WTC11 (cell line): ENCODE measurements around the gene CLDN6. TPM values are rescaled to one million over a fixed set of nuclear protein-coding genes. Genes with fewer than 3 reads are reported as not detected.

ENCODE experiments used
- ATF1 ChIP-seq: sonication (generic); formaldehyde crosslinking; IDR thresholded peaks from 2 replicates; pipeline ENCODE4 v1.8.1; 2023; ENCODE audit warnings: mild to moderate bottlenecking, moderate library complexity, missing genetic modification reagents
- CBFB ChIP-seq: sonication (generic); formaldehyde crosslinking; IDR thresholded peaks from 2 replicates; pipeline ENCODE4 v1.8.1; 2022; ENCODE audit warnings: mild to moderate bottlenecking, low read depth, missing genetic modification reagents
- CDX4 ChIP-seq: fragments of 250-450 bp; sonication (Bioruptor Pico); IDR thresholded peaks from 2 replicates; pipeline ENCODE4 v1.9.0; 2021; ENCODE audit warnings: moderate library complexity, mild to moderate bottlenecking, inconsistent platforms, borderline replicate concordance
- CREB1 ChIP-seq: sonication (generic); formaldehyde crosslinking; IDR thresholded peaks from 2 replicates; pipeline ENCODE4 v1.8.0; 2023; ENCODE audit warnings: mild to moderate bottlenecking, missing genetic modification reagents
- E2F1 ChIP-seq: sonication (generic); formaldehyde crosslinking; IDR thresholded peaks from 2 replicates; pipeline ENCODE4 v1.8.0; 2022; ENCODE audit warnings: mild to moderate bottlenecking, missing genetic modification reagents
- ELF4 ChIP-seq: sonication (generic); formaldehyde crosslinking; IDR thresholded peaks from 2 replicates; pipeline ENCODE4 v1.8.1; 2022; ENCODE audit warnings: low read depth, mild to moderate bottlenecking, moderate library complexity, missing genetic modification reagents
- ESRRA ChIP-seq: sonication (generic); formaldehyde crosslinking; IDR thresholded peaks from 2 replicates; pipeline ENCODE4 v1.8.1; 2022; ENCODE audit warnings: mild to moderate bottlenecking, missing genetic modification reagents, borderline replicate concordance
- FOXP4 ChIP-seq: sonication (generic); formaldehyde crosslinking; IDR thresholded peaks from 2 replicates; pipeline ENCODE4 v1.8.0; 2022; ENCODE audit warnings: mild to moderate bottlenecking, missing genetic modification reagents
- IRF2 ChIP-seq: sonication (generic); formaldehyde crosslinking; IDR thresholded peaks from 2 replicates; pipeline ENCODE4 v1.8.0; 2022; ENCODE audit warnings: low read depth, missing genetic modification reagents, borderline replicate concordance
- JUN ChIP-seq: sonication (generic); formaldehyde crosslinking; IDR thresholded peaks from 2 replicates; pipeline ENCODE4 v1.8.0; 2023; ENCODE audit warnings: mild to moderate bottlenecking, missing genetic modification reagents
- KAT7 ChIP-seq: sonication (generic); formaldehyde crosslinking; IDR thresholded peaks from 2 replicates; pipeline ENCODE4 v1.8.1; 2023; ENCODE audit warnings: missing genetic modification reagents, mild to moderate bottlenecking, borderline replicate concordance
- MXD4 ChIP-seq: fragments of 250-450 bp; sonication (Bioruptor Pico); IDR thresholded peaks from 2 replicates; pipeline ENCODE4 v1.8.0; 2021; ENCODE audit warnings: mild to moderate bottlenecking, moderate library complexity, borderline replicate concordance
- NFE2L1 ChIP-seq: sonication (generic); formaldehyde crosslinking; IDR thresholded peaks from 2 replicates; pipeline ENCODE4 v1.8.1; 2023; ENCODE audit warnings: missing genetic modification reagents
- OVOL2 ChIP-seq: fragments of 250-450 bp; sonication (Bioruptor Pico); IDR thresholded peaks from 2 replicates; pipeline ENCODE4 v1.9.0; 2021; ENCODE audit warnings: mild to moderate bottlenecking, borderline replicate concordance
- RELA ChIP-seq: sonication (generic); formaldehyde crosslinking; IDR thresholded peaks from 2 replicates; pipeline ENCODE4 v1.8.1; 2022; ENCODE audit warnings: missing genetic modification reagents, mild to moderate bottlenecking, borderline replicate concordance
- SMAD3 ChIP-seq: sonication (generic); formaldehyde crosslinking; IDR thresholded peaks from 2 replicates; pipeline ENCODE4 v1.8.0; 2022; ENCODE audit warnings: missing genetic modification reagents, mild to moderate bottlenecking, borderline replicate concordance
- TCF7 ChIP-seq: sonication (generic); formaldehyde crosslinking; IDR thresholded peaks from 2 replicates; pipeline ENCODE4 v1.8.0; 2022; ENCODE audit warnings: mild to moderate bottlenecking, low read depth, missing genetic modification reagents, moderate library complexity
- USF2 ChIP-seq: sonication (generic); formaldehyde crosslinking; IDR thresholded peaks from 2 replicates; pipeline ENCODE4 v1.8.1; 2023; ENCODE audit warnings: mild to moderate bottlenecking, missing genetic modification reagents, moderate library complexity
- ZNF219 ChIP-seq: sonication (generic); formaldehyde crosslinking; IDR thresholded peaks from 2 replicates; pipeline ENCODE4 v1.8.0; 2023; ENCODE audit warnings: missing genetic modification reagents, mild to moderate bottlenecking, borderline replicate concordance
- ZNF512 ChIP-seq: sonication (generic); formaldehyde crosslinking; IDR thresholded peaks from 2 replicates; pipeline ENCODE4 v1.8.1; 2022; ENCODE audit warnings: missing genetic modification reagents, borderline replicate concordance
- total RNA-seq: library from RNA; stranded (reverse); gene quantifications from 3 replicates; pipeline ENCODE4 v1.2.3, GENCODE V29; 2021
- TF ChIP-seq, protein P1 (sequence below): sonication (generic); formaldehyde crosslinking; conservative IDR thresholded peaks from 2 replicates; pipeline ENCODE4 v1.8.1; 2023; ENCODE audit warnings: mild to moderate bottlenecking, low read depth, missing genetic modification reagents, moderate library complexity
- TF ChIP-seq, protein P2 (sequence below): sonication (generic); formaldehyde crosslinking; conservative IDR thresholded peaks from 2 replicates; pipeline ENCODE4 v1.8.1; 2022; ENCODE audit warnings: mild to moderate bottlenecking, missing genetic modification reagents
- TF ChIP-seq, protein P3 (sequence below): sonication (generic); formaldehyde crosslinking; IDR thresholded peaks from 2 replicates; pipeline ENCODE4 v1.8.1; 2023; ENCODE audit warnings: mild to moderate bottlenecking, missing genetic modification reagents
- TF ChIP-seq, protein P4 (sequence below): fragments of 250-450 bp; sonication (Bioruptor Pico); conservative IDR thresholded peaks from 2 replicates; pipeline ENCODE4 v1.9.0; 2021; ENCODE audit warnings: mild to moderate bottlenecking

Gene CLDN6
- total RNA-seq, 1 experiment from 2014 or later, result 746 TPM

GRCh38 chr16:2968738-2969544 is 49.0 kb downstream of the CLDN6 start, which contains the start of gene PAQR4 (continued):
- TF ChIP-seq, protein P1, sequence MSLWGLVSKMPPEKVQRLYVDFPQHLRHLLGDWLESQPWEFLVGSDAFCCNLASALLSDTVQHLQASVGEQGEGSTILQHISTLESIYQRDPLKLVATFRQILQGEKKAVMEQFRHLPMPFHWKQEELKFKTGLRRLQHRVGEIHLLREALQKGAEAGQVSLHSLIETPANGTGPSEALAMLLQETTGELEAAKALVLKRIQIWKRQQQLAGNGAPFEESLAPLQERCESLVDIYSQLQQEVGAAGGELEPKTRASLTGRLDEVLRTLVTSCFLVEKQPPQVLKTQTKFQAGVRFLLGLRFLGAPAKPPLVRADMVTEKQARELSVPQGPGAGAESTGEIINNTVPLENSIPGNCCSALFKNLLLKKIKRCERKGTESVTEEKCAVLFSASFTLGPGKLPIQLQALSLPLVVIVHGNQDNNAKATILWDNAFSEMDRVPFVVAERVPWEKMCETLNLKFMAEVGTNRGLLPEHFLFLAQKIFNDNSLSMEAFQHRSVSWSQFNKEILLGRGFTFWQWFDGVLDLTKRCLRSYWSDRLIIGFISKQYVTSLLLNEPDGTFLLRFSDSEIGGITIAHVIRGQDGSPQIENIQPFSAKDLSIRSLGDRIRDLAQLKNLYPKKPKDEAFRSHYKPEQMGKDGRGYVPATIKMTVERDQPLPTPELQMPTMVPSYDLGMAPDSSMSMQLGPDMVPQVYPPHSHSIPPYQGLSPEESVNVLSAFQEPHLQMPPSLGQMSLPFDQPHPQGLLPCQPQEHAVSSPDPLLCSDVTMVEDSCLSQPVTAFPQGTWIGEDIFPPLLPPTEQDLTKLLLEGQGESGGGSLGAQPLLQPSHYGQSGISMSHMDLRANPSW, result no peak; the same call in 1 of the 2 replicates
- TF ChIP-seq, protein P2, sequence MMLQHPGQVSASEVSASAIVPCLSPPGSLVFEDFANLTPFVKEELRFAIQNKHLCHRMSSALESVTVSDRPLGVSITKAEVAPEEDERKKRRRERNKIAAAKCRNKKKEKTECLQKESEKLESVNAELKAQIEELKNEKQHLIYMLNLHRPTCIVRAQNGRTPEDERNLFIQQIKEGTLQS, result no peak
- peak; percentile 84; the same call in 1 of the 2 replicates for TF ChIP-seq SMAD3 (CRISPR knock-in tag)
- peak; percentile 65; the same call in 1 of the 2 replicates for TF ChIP-seq ZNF219 (CRISPR knock-in tag)
- TF ChIP-seq RELA, result peak; percentile 61; the same call in 1 of the 2 replicates
- no peak for TF ChIP-seq MXD4
- TF ChIP-seq ATF1 (CRISPR knock-in tag), result 0 out of 2 replicates have a peak, but pooled peaks have one; percentile 29
- peak; percentile 92 for TF ChIP-seq JUN (CRISPR knock-in tag)
- TF ChIP-seq E2F1 (CRISPR knock-in tag), result peak; percentile 67; the same call in 1 of the 2 replicates
- no peak for TF ChIP-seq IRF2 (CRISPR knock-in tag)
- TF ChIP-seq, protein P3, sequence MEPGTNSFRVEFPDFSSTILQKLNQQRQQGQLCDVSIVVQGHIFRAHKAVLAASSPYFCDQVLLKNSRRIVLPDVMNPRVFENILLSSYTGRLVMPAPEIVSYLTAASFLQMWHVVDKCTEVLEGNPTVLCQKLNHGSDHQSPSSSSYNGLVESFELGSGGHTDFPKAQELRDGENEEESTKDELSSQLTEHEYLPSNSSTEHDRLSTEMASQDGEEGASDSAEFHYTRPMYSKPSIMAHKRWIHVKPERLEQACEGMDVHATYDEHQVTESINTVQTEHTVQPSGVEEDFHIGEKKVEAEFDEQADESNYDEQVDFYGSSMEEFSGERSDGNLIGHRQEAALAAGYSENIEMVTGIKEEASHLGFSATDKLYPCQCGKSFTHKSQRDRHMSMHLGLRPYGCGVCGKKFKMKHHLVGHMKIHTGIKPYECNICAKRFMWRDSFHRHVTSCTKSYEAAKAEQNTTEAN (CRISPR knock-in tag), result peak; percentile 90; the same call in 1 of the 2 replicates
- no peak for TF ChIP-seq OVOL2 (CRISPR knock-in tag)
- peak; percentile 97 for TF ChIP-seq FOXP4 (CRISPR knock-in tag)
- TF ChIP-seq CREB1, result 0 out of 2 replicates have a peak, but pooled peaks have one; percentile 80
- peak; percentile 53; the same call in 1 of the 2 replicates for TF ChIP-seq CBFB
- no peak for TF ChIP-seq KAT7
- TF ChIP-seq ELF4 (CRISPR knock-in tag), result no peak; the same call in 1 of the 2 replicates
- TF ChIP-seq, protein P4, sequence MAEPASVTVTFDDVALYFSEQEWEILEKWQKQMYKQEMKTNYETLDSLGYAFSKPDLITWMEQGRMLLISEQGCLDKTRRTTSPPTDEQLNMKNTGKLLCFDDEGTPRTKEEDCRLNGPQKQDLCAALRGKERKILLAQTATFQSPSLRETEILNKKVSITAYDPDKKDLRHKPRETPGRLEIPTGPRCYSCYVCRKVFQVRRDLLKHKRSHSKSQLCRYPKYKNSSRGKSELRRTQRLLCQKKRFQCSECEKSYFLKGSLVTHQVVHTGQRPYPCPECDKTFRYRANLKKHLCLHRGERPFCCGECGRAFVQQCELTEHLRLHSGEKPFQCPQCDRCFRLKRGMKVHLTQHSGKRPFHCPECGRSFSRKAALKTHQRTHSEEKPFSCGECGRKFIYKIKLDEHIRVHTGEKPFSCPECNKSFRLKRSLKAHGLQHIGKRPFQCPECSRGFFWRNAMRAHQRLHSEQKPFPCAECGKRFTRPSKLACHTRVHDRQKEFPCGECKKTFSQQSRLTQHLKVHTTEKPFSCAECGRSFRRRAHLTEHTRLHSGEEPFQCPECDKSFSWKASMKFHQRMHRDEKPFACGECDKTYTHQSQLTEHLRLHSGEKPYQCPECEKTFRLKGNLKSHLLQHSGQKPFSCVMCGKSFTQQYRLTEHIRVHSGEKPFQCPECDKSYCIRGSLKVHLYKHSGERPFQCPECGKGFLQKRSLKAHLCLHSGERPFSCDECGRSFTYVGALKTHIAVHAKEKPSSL, result no peak
- peak; percentile 41; the same call in 1 of the 2 replicates for TF ChIP-seq USF2 (CRISPR knock-in tag)
- peak; percentile 69; the same call in 1 of the 2 replicates for TF ChIP-seq NFE2L1
- no peak for TF ChIP-seq CDX4 (CRISPR knock-in tag)
- 0 out of 2 replicates have a peak, but pooled peaks have one; percentile 17 for TF ChIP-seq ZNF512 (CRISPR knock-in tag)
- TF ChIP-seq ESRRA (CRISPR knock-in tag), result peak; percentile 94
- TF ChIP-seq TCF7 (CRISPR knock-in tag), result peak; percentile 64
